ENCODE data around the gene GPRASP1. TPM values are rescaled to one million over a fixed set of nuclear protein-coding genes. Genes with fewer than 3 reads are reported as not detected.
"Not testable (repeated sequence)": the region's sequence is repeated elsewhere in the genome, so short reads cannot be mapped to it uniquely, and the experiment has no call there.

Gene GPRASP1
- total RNA-seq, 3 donors from 2014 or later, result 2.1 to 2.5 (median 2.2) TPM

GRCh38 chrX:102663820-102664219, 12.5 kb downstream of the GPRASP1 start:
- ATAC-seq; H3K9me3 Mint-ChIP-seq; H3K4me3 Mint-ChIP-seq; H3K27me3 Mint-ChIP-seq (ENCODE audit: low read depth); DNase-seq: not testable (repeated sequence)
- peaks cover 32% of the 10 kb centered on the region for H3K36me3 Mint-ChIP-seq (ENCODE audit: insufficient read depth)
- peaks cover 17% of the 10 kb centered on the region for H3K4me1 Mint-ChIP-seq (ENCODE audit: low read depth)

- H3K4me3 Mint-ChIP-seq; ATAC-seq; H3K27me3 Mint-ChIP-seq (ENCODE audit: low read depth); DNase-seq; H3K4me1 Mint-ChIP-seq (ENCODE audit: low read depth): not testable (repeated sequence)
- Mint-ChIP-seq H3K9me3 (peaks cover 13% of the 10 kb centered on the region), H3K36me3 (ENCODE audit: insufficient read depth) (peaks cover 36% of the 10 kb centered on the region)
These were observed 15.8 kb downstream of the GPRASP1 start for GRCh38 chrX:102667034-102667433.

GRCh38 chrX:102669526-102669925, 18.2 kb downstream of the GPRASP1 start:
- peaks cover 35% of the 10 kb centered on the region for H3K36me3 Mint-ChIP-seq (ENCODE audit: insufficient read depth)
- peaks cover 7% of the 10 kb centered on the region for H3K4me1 Mint-ChIP-seq (ENCODE audit: low read depth)

GRCh38 chrX:102672856-102673255, 21.6 kb downstream of the GPRASP1 start:
- DNase-seq (no peak), ATAC-seq (no peak)
- no peaks in the 10 kb centered on the region for H3K27me3 Mint-ChIP-seq (ENCODE audit: low read depth)
- peaks cover 15% of the 10 kb centered on the region for H3K36me3 Mint-ChIP-seq (ENCODE audit: insufficient read depth)
- no peak overlapping the region for H3K4me3 Mint-ChIP-seq
- H3K4me1 Mint-ChIP-seq (ENCODE audit: low read depth), result peaks cover 10% of the 10 kb centered on the region
- peaks cover 6% of the 10 kb centered on the region for H3K9me3 Mint-ChIP-seq

More at GRCh38 chrX:102669526-102669925, 18.2 kb downstream of the GPRASP1 start:
- no peak for ATAC-seq
- Mint-ChIP-seq H3K27me3 (ENCODE audit: low read depth) (no peaks in the 10 kb centered on the region), H3K4me3 (no peak overlapping the region), H3K9me3 (peaks cover 13% of the 10 kb centered on the region)
- no peak for DNase-seq

- peaks cover 14% of the 10 kb centered on the region for H3K36me3 Mint-ChIP-seq (ENCODE audit: insufficient read depth)
- not testable (repeated sequence) for ATAC-seq; DNase-seq; H3K4me1 Mint-ChIP-seq (ENCODE audit: low read depth); H3K4me3 Mint-ChIP-seq; H3K27me3 Mint-ChIP-seq (ENCODE audit: low read depth); H3K9me3 Mint-ChIP-seq
These were observed 26.2 kb downstream of the GPRASP1 start for GRCh38 chrX:102677479-102677878.

- H3K4me1 Mint-ChIP-seq (ENCODE audit: low read depth), result peaks cover 6% of the 10 kb centered on the region
- peaks cover 14% of the 10 kb centered on the region for H3K36me3 Mint-ChIP-seq (ENCODE audit: insufficient read depth)
- no peaks in the 10 kb centered on the region for H3K27me3 Mint-ChIP-seq (ENCODE audit: low read depth)
- ATAC-seq (no peak), DNase-seq (no peak)
- H3K9me3 Mint-ChIP-seq, result peaks cover 6% of the 10 kb centered on the region
- H3K4me3 Mint-ChIP-seq, result no peak overlapping the region
These were observed 33.7 kb downstream of the GPRASP1 start for GRCh38 chrX:102684772-102685520.

GRCh38 chrX:102694749-102695148, 43.5 kb downstream of the GPRASP1 start:
- Mint-ChIP-seq H3K4me3 (no peak overlapping the region), H3K4me1 (ENCODE audit: low read depth) (no peaks in the 10 kb centered on the region), H3K36me3 (ENCODE audit: insufficient read depth) (peaks cover 8% of the 10 kb centered on the region), H3K27me3 (ENCODE audit: low read depth) (no peaks in the 10 kb centered on the region), H3K9me3 (no peaks in the 10 kb centered on the region)
- no peak for DNase-seq
- ATAC-seq, result no peak

- DNase-seq (no peak), ATAC-seq (no peak)
- no peaks in the 10 kb centered on the region for H3K9me3 Mint-ChIP-seq
- H3K4me3 Mint-ChIP-seq, result no peak overlapping the region
- no peaks in the 10 kb centered on the region for H3K27me3 Mint-ChIP-seq (ENCODE audit: low read depth)
- H3K4me1 Mint-ChIP-seq (ENCODE audit: low read depth), result no peaks in the 10 kb centered on the region
- H3K36me3 Mint-ChIP-seq (ENCODE audit: insufficient read depth), result peaks cover 8% of the 10 kb centered on the region
These were observed 45.0 kb downstream of the GPRASP1 start for GRCh38 chrX:102696306-102696705.

- Mint-ChIP-seq H3K4me3 (no peak overlapping the region), H3K36me3 (ENCODE audit: insufficient read depth) (peaks cover 8% of the 10 kb centered on the region), H3K4me1 (ENCODE audit: low read depth) (no peaks in the 10 kb centered on the region), H3K9me3 (peaks cover 3% of the 10 kb centered on the region), H3K27me3 (ENCODE audit: low read depth) (no peaks in the 10 kb centered on the region)
- ATAC-seq, result no peak
- DNase-seq, result no peak
These were observed 46.2 kb downstream of the GPRASP1 start for GRCh38 chrX:102697494-102697893.

Other genes starting within 250 kb of the GPRASP1 start
- gene NXF2B, start 211.5 kb upstream of the GPRASP1 start, total RNA-seq, result not detected
- not detected for gene TCP11X2, start 179.7 kb upstream of the GPRASP1 start, total RNA-seq
- not detected for gene TMSB15A, start 134.7 kb upstream of the GPRASP1 start, total RNA-seq
- 10 to 100 TPM; 15.0 to 17.3 (median 16.8) TPM for gene ARMCX5, start 52.0 kb upstream of the GPRASP1 start, total RNA-seq
- under 1 TPM; 0.33 to 0.61 (median 0.42) TPM for gene GPRASP2, start 61.0 kb downstream of the GPRASP1 start, total RNA-seq
- 1 to 10 TPM in 2 of 3 donors, under 1 TPM in 1; 0.87 to 1.8 (median 1.0) TPM for gene GPRASP3, start 69.3 kb downstream of the GPRASP1 start, total RNA-seq